ENCODE measurements around the gene GABPB2.

The GABPB2 gene

DNA sequence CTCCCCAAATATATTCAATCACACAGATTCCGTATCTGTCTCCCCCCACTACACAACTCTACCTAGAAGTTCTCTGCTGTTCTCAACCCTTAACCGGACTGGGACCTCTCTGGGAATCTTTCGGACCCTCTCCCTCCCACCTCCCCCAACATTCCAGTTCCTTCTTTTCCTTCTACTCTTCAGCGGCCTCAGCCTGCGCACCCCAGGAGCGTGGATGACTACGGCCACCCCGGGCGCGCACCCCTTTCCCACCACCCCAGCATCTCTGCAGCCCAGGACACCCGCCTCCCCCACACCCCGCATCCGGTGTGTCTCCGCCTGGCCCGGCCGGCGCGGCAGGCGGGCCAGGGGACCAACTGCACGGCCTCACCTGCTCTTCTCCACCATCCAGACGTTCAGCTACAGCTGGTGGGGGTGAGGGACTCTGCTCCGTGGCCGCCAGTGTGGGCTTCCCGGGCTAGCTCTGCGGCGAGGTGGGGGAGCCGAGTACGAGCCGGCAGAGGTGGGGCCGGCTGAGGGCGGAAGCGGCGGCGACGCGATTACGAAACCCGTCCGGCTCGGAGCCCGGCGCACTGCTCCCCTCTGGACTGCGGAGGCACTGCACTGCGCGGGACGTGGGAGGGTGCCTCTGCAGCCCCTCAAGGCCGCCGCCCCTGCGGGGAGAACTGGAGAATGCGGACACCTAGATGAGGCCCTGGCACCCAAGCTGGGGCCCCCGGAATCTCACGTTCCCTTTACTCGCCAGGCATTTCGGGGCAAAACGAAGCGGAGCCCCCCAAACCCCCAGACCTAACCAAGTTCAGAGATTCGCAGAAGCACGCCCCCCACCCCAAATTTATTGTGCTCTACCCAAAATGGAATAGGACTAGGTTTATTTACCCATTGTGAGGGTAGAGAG lies 11.2 kb upstream of the GABPB2 start, which contains the start of gene CDC42SE1:
Gene CDC42SE1, minus strand, starts transcription at position 514 of the 898 bp plus-strand sequence. CDS start 3,892 bp downstream, outside the sequence.
- peak; percentile 47 for TF ChIP-seq SPI1 (IDR thresholded peaks at IDR 0.05; ENCODE audit: low read depth, low read length)
- peak; percentile 88 for TF ChIP-seq POLR2AphosphoS5 (IDR thresholded peaks at IDR 0.05; ENCODE audit: low read depth, low read length)
- no peak for TF ChIP-seq PAX5 (IDR thresholded peaks at IDR 0.05; ENCODE audit: insufficient read depth, low read length, severe bottlenecking)
- TF ChIP-seq POU2F2 (IDR thresholded peaks at IDR 0.05; ENCODE audit: low read depth, low read length), result no peak
- peak; percentile 90 for TF ChIP-seq TAF1 (IDR thresholded peaks at IDR 0.05; ENCODE audit: low read depth, low read length)
- peak; percentile 81 for TF ChIP-seq POLR2A (IDR thresholded peaks at IDR 0.05; ENCODE audit: low read depth, low read length)
- peak; percentile 88 for DNase-seq (ENCODE audit: insufficient read length, low spot score)
- FAIRE-seq, result peak; percentile 85

DNA sequence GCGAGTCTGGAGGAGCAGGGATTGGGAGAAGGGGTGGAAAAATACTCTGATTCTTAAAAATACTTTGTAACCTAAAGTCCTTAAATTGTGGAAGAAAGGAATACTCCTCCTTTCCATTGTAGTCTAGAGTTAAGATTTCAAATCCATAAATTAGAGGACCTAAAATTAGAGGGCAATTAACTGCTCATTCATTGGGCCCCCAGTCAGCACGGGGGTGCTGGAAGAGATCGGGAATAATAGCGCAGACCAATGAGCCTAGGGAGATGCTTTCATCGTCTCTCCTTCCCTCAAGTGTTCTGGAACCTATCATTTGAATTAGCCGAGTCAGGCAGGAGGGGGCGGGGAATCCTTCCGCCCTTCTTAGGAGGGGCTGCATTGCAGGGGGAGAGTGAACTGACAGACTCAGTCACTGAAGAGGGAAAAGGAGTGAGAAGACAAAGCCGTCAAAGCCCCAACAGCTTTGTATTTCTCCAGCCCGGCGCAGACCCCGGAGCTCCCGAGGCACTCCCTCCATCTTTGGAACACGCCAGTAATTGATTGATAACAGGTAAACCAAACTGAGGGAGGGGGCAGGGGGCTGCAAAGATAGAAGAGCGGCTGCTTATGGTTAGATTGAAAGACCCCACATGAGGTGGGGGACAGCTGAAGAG lies 10.4 kb upstream of the GABPB2 start, which contains the start of gene MLLT11:
Gene MLLT11, plus strand, starts transcription at position 391 of the 650 bp plus-strand sequence. CDS start 6,828 bp downstream, outside the sequence.
- DNase-seq (ENCODE audit: insufficient read length, low spot score) (no peak), FAIRE-seq (no peak)
- TF ChIP-seq SPI1 (IDR thresholded peaks at IDR 0.05; ENCODE audit: low read depth, low read length) (no peak), POLR2A (IDR thresholded peaks at IDR 0.05; ENCODE audit: low read depth, low read length) (no peak), POU2F2 (IDR thresholded peaks at IDR 0.05; ENCODE audit: low read depth, low read length) (no peak), POLR2AphosphoS5 (IDR thresholded peaks at IDR 0.05; ENCODE audit: low read depth, low read length) (no peak), PAX5 (IDR thresholded peaks at IDR 0.05; ENCODE audit: insufficient read depth, low read length, severe bottlenecking) (no peak), TAF1 (IDR thresholded peaks at IDR 0.05; ENCODE audit: low read depth, low read length) (no peak)

DNA sequence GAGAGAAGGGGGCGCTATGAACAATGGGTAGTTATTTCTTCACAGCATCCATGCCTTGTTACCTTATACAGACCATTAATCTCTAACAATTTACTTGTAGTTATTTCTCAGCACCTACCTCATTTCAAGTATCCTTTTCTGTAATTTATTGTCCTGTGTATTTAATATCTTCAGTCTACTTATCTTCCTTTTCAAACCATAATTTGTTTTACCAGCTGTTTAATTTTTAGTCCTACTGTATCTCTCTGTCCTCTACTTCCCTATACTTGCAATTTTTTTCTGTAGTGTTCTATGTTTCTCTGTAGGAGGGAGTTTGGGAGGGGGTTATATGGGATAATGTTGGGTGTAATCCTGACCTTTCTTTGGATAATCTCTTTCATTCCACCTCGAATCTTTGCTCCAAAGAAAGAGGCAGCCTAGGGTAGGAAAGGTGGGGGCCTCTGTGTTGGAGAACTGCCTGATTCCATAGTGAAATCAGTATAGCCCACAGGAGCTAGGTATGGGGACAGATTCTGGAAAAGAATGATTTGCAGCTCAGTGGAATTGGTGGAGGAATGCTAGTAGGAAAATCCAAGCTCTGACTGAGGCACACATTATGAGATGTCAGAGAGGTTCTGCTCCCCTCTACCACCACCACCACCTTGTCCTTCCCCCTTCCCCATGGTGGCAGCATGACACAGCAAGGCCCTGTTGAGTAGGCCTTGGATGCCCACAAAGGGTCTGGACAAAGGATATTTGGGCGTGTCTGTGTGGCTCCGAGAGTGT lies 9.7 kb upstream of the GABPB2 start:
- TF ChIP-seq POU2F2 (IDR thresholded peaks at IDR 0.05; ENCODE audit: low read depth, low read length), result no peak
- FAIRE-seq (peak; percentile 71), DNase-seq (ENCODE audit: insufficient read length, low spot score) (no peak)

DNA sequence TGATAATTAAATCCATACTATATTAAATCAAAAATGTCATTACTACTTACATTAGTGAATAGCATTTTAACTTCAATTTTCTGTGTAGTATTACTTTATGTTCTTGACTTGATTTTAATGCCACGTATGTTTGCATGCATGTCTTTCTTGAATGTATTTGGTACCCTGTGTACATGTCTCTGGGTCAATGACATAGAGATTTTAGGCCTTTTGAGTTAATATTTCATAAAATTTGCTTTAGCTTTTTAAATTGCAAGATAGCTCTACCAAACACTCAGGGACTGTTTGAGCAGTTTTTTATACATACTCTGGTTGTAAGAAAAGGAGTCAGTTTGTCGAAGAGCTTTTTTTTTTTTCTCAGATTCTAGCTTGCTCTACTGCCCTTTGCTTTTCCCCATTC lies 8.9 kb upstream of the GABPB2 start:
- FAIRE-seq, result no peak
- no peak for DNase-seq (ENCODE audit: insufficient read length, low spot score)
- TF ChIP-seq PAX5 (IDR thresholded peaks at IDR 0.05; ENCODE audit: insufficient read depth, low read length, severe bottlenecking), result no peak
- TF ChIP-seq POU2F2 (IDR thresholded peaks at IDR 0.05; ENCODE audit: low read depth, low read length), result no peak
- TF ChIP-seq POLR2A (IDR thresholded peaks at IDR 0.05; ENCODE audit: low read depth, low read length), result no peak
- TF ChIP-seq POLR2AphosphoS5 (IDR thresholded peaks at IDR 0.05; ENCODE audit: low read depth, low read length), result no peak
- no peak for TF ChIP-seq SPI1 (IDR thresholded peaks at IDR 0.05; ENCODE audit: low read depth, low read length)
- no peak for TF ChIP-seq TAF1 (IDR thresholded peaks at IDR 0.05; ENCODE audit: low read depth, low read length)

DNA sequence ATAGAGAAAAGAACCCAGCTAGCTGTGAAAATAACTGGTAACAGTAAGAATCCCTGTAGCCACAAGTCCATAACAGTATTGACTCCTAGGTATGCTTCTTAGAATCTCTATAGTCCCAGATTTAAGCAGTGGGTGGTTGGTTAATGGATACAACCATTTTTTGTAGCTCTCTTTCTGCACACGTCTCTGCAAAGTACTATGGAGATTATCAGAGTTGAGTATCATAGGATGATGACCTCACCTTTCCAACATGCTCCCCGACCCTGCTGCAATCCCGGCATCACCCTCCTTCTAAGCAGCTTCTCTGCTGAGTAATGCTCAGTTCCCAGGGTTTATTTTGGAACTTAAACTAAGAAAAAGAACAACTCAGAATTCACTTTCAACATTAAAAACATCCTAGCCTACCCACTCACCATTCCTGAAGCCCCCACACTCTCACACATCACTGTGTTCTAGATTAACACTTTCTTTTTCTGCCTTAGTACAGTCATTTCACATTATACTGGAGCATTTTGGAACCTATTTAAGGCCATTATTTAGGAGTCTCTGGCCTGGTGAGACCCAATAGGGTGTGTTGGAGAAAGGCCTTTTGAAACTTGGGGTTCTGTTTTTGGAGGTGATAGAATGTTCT lies 7.7 kb upstream of the GABPB2 start:
- no peak for FAIRE-seq
- TF ChIP-seq POLR2AphosphoS5 (IDR thresholded peaks at IDR 0.05; ENCODE audit: low read depth, low read length), result no peak
- no peak for TF ChIP-seq POU2F2 (IDR thresholded peaks at IDR 0.05; ENCODE audit: low read depth, low read length)
- no peak for TF ChIP-seq TAF1 (IDR thresholded peaks at IDR 0.05; ENCODE audit: low read depth, low read length)
- no peak for TF ChIP-seq SPI1 (IDR thresholded peaks at IDR 0.05; ENCODE audit: low read depth, low read length)
- no peak for TF ChIP-seq PAX5 (IDR thresholded peaks at IDR 0.05; ENCODE audit: insufficient read depth, low read length, severe bottlenecking)
- TF ChIP-seq POLR2A (IDR thresholded peaks at IDR 0.05; ENCODE audit: low read depth, low read length), result no peak
- no peak for DNase-seq (ENCODE audit: insufficient read length, low spot score)

DNA sequence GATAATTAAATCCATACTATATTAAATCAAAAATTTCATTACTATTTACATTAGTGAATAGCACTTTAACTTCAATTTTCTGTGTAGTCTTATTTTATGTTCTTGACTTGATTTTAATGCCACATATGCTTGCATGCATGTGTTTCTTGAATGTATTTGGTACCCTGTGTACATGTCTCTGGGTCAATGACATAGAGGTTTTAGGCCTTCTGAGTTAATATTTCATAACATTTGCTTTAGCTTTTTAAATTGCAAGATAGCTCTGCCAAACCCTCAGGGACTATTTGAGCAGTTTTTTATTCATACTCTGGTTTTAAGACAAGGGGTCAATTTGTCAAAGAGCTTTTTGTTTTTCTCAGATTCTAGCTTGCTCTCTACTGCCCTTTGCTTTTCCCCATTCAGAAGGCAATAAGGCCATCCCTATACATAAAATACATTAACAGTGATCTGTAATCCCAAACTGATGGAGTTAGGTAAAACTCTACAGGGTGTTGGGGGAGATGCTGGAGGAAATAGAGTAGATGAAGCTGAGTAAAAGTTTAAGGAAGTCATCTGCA lies 5.4 kb upstream of the GABPB2 start:
- TF ChIP-seq TAF1 (IDR thresholded peaks at IDR 0.05; ENCODE audit: low read depth, low read length), result no peak
- no peak for TF ChIP-seq SPI1 (IDR thresholded peaks at IDR 0.05; ENCODE audit: low read depth, low read length)
- no peak for TF ChIP-seq POU2F2 (IDR thresholded peaks at IDR 0.05; ENCODE audit: low read depth, low read length)
- TF ChIP-seq PAX5 (IDR thresholded peaks at IDR 0.05; ENCODE audit: insufficient read depth, low read length, severe bottlenecking), result no peak
- no peak for TF ChIP-seq POLR2A (IDR thresholded peaks at IDR 0.05; ENCODE audit: low read depth, low read length)
- no peak for TF ChIP-seq POLR2AphosphoS5 (IDR thresholded peaks at IDR 0.05; ENCODE audit: low read depth, low read length)
- DNase-seq (ENCODE audit: insufficient read length, low spot score) (no peak), FAIRE-seq (no peak)

DNA sequence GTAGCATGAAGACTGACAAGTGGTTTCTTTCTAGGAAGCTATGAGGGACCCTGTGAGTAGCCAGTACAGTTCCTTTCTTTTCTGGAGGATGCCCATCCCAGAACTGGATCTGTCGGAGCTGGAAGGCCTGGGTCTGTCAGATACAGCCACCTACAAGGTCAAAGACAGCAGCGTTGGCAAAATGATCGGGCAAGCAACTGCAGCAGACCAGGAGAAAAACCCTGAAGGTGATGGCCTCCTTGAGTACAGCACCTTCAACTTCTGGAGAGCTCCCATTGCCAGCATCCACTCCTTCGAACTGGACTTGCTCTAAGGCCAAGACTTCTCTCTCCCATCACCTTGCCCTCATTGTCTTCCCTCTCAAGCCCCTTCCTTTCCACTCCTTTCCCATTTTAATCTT lies 3.4 kb upstream of the GABPB2 start:
- TF ChIP-seq PAX5 (IDR thresholded peaks at IDR 0.05; ENCODE audit: insufficient read depth, low read length, severe bottlenecking) (no peak), TAF1 (IDR thresholded peaks at IDR 0.05; ENCODE audit: low read depth, low read length) (no peak), POLR2AphosphoS5 (IDR thresholded peaks at IDR 0.05; ENCODE audit: low read depth, low read length) (no peak), POLR2A (IDR thresholded peaks at IDR 0.05; ENCODE audit: low read depth, low read length) (no peak), POU2F2 (IDR thresholded peaks at IDR 0.05; ENCODE audit: low read depth, low read length) (no peak), SPI1 (IDR thresholded peaks at IDR 0.05; ENCODE audit: low read depth, low read length) (no peak)
- no peak for DNase-seq (ENCODE audit: insufficient read length, low spot score)
- no peak for FAIRE-seq

DNA sequence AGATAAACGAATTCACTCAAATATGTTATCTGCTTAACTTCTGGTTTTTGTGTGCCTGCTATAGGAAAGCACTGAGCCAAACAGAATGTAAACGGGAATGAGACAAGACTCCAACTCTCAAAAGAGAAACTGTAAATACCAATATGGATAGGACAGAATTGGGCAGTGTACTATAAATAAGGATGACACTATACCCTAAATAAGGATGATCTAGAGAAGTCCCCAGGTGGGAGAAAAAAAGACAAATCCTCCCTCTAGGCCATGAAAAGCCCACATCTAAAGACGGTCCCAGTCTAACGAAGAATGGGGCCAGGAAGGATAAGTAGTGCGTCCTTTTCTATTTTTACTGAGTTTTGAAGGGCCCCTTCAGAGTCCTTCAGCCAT lies 1.5 kb upstream of the GABPB2 start:
- no peak for DNase-seq (ENCODE audit: insufficient read length, low spot score)
- no peak for FAIRE-seq
- TF ChIP-seq POLR2AphosphoS5 (IDR thresholded peaks at IDR 0.05; ENCODE audit: low read depth, low read length) (no peak), POU2F2 (IDR thresholded peaks at IDR 0.05; ENCODE audit: low read depth, low read length) (no peak), TAF1 (IDR thresholded peaks at IDR 0.05; ENCODE audit: low read depth, low read length) (no peak), PAX5 (IDR thresholded peaks at IDR 0.05; ENCODE audit: insufficient read depth, low read length, severe bottlenecking) (no peak), SPI1 (IDR thresholded peaks at IDR 0.05; ENCODE audit: low read depth, low read length) (no peak), POLR2A (IDR thresholded peaks at IDR 0.05; ENCODE audit: low read depth, low read length) (no peak)
